Activated CD8-positive, alpha-beta memory T cell treated with anti-CD3 and anti-CD28 coated beads, Interleukin-2, amount 10 ng/mL, durations not matched to agents 7 days and 5 days (primary cell): ENCODE results near the gene SRPRB. TPM values are rescaled to one million over a fixed set of nuclear protein-coding genes. Genes with fewer than 3 reads are reported as not detected.

Experiments
- ATAC-seq: fragments of 150-1000 bp; cut with Tn5 transposase; one replicate; pipeline ENCODE4 v1.10.0; 2021; ENCODE audit warnings: moderate library complexity
- CTCF ChIA-PET: fragments of 350-600 bp; sonication (Branson Sonifier 250); formaldehyde crosslinking; loops from one replicate; lab custom pipeline; 2021; ENCODE audit warnings: antibody characterized with exemption; lab: Charles Lee
- DNase-seq: peaks from one replicate; pipeline ENCODE4 v3.0.0-alpha.2; 2020
- H3K27ac Mint-ChIP-seq: one replicate; pipeline ENCODE4 v1.8.0; 2021; ENCODE audit warnings: mild to moderate bottlenecking, mixed read lengths
- H3K27me3 Mint-ChIP-seq: one replicate; pipeline ENCODE4 v1.8.0; 2021; ENCODE audit warnings: mixed read lengths
- H3K36me3 Mint-ChIP-seq: one replicate; pipeline ENCODE4 v1.8.0; 2021; ENCODE audit warnings: mild to moderate bottlenecking, mixed read lengths
- H3K4me1 Mint-ChIP-seq: one replicate; pipeline ENCODE4 v1.8.0; 2021; ENCODE audit warnings: mixed read lengths
- H3K4me3 Mint-ChIP-seq: one replicate; pipeline ENCODE4 v1.8.0; 2021; ENCODE audit warnings: mild to moderate bottlenecking, moderate library complexity, mixed read lengths
- H3K9me3 Mint-ChIP-seq: one replicate; pipeline ENCODE4 v1.8.0; 2022; ENCODE audit warnings: low read depth, mixed read lengths
- total RNA-seq, 2 experiments: library from RNA; stranded (reverse); gene quantifications; one replicate each; pipeline ENCODE4 v1.2.3, GENCODE V29; 2021

SRPRB gene
- total RNA-seq, 2 experiments from 2014 or later, result 44.2 to 61.3 TPM

DNA sequence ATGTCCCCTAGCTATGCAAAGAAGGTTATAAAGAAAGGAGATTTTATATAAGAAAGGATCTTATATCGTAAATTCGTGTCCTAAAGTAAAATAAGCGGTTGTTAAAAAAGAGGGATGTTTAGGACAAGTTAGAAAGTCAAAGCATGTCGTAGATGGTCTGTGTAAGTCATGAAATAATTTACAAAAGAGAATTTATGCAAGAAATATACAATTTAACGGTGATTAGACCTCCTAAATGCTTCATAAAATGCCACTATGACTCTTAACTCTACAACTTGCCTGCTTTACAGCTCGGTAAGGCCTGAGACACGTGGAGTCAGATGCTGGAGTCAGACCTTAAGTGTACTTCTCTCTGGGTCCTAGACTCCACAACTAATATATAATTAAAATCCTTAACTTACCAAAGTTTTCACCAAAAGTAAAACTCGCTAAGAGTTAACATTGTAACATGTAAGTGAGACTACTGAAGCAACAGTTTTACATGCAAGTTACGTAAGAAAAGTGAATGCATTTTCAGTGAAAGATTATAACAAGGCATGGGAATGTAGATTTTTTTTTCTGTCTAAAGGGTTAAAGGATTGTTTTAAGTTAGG, 13.3 kb upstream of the SRPRB start:
- CTCF ChIA-PET, result no interaction called here
- H3K9me3 Mint-ChIP-seq, result peaks cover 13% of the 10 kb centered on the region

GRCh38 chr3:133797396-133798105, 8.1 kb upstream of the SRPRB start:
- peaks cover 3% of the 10 kb centered on the region for H3K36me3 Mint-ChIP-seq
- no peak for ATAC-seq
- peaks cover 5% of the 10 kb centered on the region for H3K9me3 Mint-ChIP-seq
- no peak overlapping the region for H3K27ac Mint-ChIP-seq
- no peak overlapping the region for H3K4me3 Mint-ChIP-seq
- peaks cover 38% of the 10 kb centered on the region for H3K27me3 Mint-ChIP-seq
- DNase-seq, result no peak
- no peaks in the 10 kb centered on the region for H3K4me1 Mint-ChIP-seq
- CTCF ChIA-PET, result no interaction called here

More for the DNA sequence above, 13.3 kb upstream of the SRPRB start:
- Mint-ChIP-seq H3K27ac (no peak overlapping the region), H3K27me3 (peaks cover 12% of the 10 kb centered on the region), H3K4me3 (no peak overlapping the region), H3K4me1 (no peaks in the 10 kb centered on the region), H3K36me3 (peaks cover 3% of the 10 kb centered on the region)
- ATAC-seq (no peak), DNase-seq (no peak)

DNA sequence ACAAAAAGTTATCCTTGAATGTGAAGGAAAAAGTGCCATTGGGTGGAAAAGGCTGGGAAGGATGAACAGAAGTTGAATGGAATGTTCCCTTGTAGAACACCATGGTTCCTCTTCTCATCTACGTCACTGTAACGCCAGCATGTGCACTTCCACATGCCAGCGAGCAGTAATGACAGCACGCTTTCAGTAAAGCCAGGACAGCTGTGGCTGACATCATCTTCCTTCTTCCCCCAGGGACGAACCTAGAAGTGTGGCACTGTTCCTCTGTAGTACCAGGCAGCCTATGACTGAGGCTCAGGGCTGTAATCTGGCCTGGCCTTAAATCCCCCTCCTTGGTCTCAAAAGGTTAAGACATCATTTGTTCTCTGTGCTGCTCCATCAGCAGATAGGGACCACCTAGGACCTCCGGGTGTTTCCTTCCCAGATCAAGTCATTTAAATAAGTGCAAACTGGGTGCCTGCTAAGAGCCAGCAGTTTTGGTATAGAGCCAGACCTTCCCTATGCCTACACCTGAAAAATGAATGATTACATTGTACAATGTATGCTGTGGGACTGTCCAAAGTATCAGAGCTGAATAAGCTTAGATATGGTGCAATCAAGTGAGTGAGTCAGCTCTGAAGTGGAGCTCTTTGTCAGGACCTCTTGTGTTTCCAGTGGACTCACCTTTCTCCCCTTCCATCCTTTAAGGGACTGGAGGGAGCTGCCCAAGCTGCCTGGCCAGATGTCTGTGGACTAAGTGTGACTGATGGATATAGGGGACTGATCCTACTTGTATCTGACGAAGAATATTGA, 5.6 kb upstream of the SRPRB start:
- H3K36me3 Mint-ChIP-seq, result peaks cover 1% of the 10 kb centered on the region
- no peak overlapping the region for H3K27ac Mint-ChIP-seq
- H3K4me1 Mint-ChIP-seq, result peaks cover 2% of the 10 kb centered on the region
- peaks cover 34% of the 10 kb centered on the region for H3K27me3 Mint-ChIP-seq
- DNase-seq (no peak), ATAC-seq (no peak)
- no peaks in the 10 kb centered on the region for H3K9me3 Mint-ChIP-seq
- no peak overlapping the region for H3K4me3 Mint-ChIP-seq
- CTCF ChIA-PET, result no interaction called here

DNA sequence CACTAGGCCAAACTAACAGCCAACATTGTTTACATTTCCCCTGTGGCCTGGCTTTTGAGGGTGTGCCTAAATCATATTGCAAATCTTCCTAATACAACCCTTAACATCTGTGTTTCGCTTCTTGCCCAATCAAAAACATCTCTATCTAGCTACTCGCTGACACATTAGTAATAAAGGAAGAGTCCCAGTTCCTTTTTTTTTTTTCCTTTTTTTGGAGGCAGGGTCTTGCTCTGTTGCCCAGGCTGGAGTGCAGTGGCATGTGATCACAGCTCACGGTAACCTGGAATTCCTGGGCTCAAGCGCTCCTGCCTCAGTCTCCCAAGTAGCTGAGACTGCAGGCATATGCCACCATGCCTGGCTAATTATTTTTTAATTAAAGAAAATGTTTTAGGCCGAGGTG, 2.1 kb upstream of the SRPRB start:
- Mint-ChIP-seq H3K36me3 (peaks cover 10% of the 10 kb centered on the region), H3K4me3 (no peak overlapping the region), H3K27me3 (peaks cover 19% of the 10 kb centered on the region), H3K9me3 (no peaks in the 10 kb centered on the region), H3K4me1 (peaks cover 27% of the 10 kb centered on the region), H3K27ac (no peak overlapping the region)
- CTCF ChIA-PET, result interaction anchor here (1.3 kb wide), 1 partner anchor 140 kb away, joined by 4 read pairs; no protein-coding TSS in a partner anchor
- DNase-seq, result no peak
- no peak for ATAC-seq

- peaks cover 16% of the 10 kb centered on the region for H3K36me3 Mint-ChIP-seq
- peaks cover 11% of the 10 kb centered on the region for H3K27me3 Mint-ChIP-seq
- no peaks in the 10 kb centered on the region for H3K9me3 Mint-ChIP-seq
- H3K4me3 Mint-ChIP-seq, result peak overlapping the region; percentile 93
- CTCF ChIA-PET, result no interaction called here
- DNase-seq (no peak), ATAC-seq (no peak)
- H3K4me1 Mint-ChIP-seq, result peaks cover 31% of the 10 kb centered on the region
- H3K27ac Mint-ChIP-seq, result peak overlapping the region; percentile 93
These were observed 719 bp upstream of the SRPRB start for GRCh38 chr3:133804896-133805295.

DNA sequence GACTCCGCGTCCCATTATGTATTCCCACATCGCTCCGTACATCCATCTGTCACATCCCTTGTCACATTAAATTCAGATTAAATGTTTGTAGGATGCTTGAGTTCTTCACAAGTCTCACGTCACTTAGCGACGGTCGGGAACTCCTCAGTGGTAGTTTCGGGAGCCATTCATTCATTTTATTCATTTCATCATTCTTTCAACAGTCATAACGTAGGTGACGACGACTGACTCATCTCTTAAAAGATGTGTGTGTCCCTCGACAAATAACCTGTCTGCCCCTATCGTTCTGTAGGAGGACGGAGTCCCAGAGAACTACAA, 272 bp upstream of the SRPRB start:
- Mint-ChIP-seq H3K4me3 (peak overlapping the region; percentile 93), H3K27me3 (peaks cover 9% of the 10 kb centered on the region), H3K27ac (peak overlapping the region; percentile 93), H3K4me1 (peaks cover 33% of the 10 kb centered on the region), H3K36me3 (peaks cover 21% of the 10 kb centered on the region), H3K9me3 (no peaks in the 10 kb centered on the region)
- ATAC-seq (no peak), DNase-seq (no peak)
- CTCF ChIA-PET, result no interaction called here

DNA sequence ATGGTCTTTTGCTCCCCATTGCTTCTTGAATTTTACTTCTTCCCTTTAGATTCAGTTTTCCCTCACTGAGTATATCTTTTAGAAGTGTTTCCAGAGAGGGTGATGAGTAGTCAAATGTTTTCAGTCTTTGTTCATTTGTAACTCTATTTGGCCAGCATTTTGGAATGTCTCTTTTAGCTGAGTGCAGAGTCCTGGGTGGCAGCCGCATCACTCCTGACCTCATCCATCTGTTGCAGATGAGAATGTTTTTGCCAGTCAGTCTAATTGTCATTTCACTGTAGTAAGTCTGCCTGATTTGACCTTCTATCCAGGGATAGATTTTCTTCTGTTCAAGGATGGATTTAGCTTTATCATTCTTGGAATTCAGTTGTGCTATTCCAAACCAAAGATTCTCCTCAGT, 7.3 kb downstream of the SRPRB start:
- Mint-ChIP-seq H3K36me3 (peaks cover 39% of the 10 kb centered on the region), H3K27me3 (no peaks in the 10 kb centered on the region), H3K4me1 (peaks cover 20% of the 10 kb centered on the region), H3K27ac (no peak overlapping the region), H3K9me3 (no peaks in the 10 kb centered on the region), H3K4me3 (no peak overlapping the region)
- ATAC-seq (no peak), DNase-seq (no peak)
- CTCF ChIA-PET, result no interaction called here

DNA sequence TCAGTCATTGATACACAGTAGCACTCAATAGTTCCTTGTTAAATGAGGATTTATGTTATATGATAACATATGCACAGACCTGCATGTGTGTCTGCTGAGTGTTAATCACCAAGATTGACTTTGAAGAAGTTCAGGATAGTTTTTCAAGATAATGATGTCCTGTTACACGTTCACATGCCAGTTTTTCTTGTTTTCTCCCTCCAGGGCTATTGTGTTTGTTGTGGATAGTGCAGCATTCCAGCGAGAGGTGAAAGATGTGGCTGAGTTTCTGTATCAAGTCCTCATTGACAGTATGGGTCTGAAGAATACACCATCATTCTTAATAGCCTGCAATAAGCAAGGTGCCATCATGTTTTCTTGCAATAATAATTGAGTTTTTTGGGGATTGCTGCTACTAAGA, 9.8 kb downstream of the SRPRB start:
- CTCF ChIA-PET, result no interaction called here
- H3K36me3 Mint-ChIP-seq, result peaks cover 34% of the 10 kb centered on the region
- H3K4me3 Mint-ChIP-seq, result no peak overlapping the region
- no peak for ATAC-seq
- no peaks in the 10 kb centered on the region for H3K27me3 Mint-ChIP-seq
- DNase-seq, result no peak
- H3K4me1 Mint-ChIP-seq, result peaks cover 9% of the 10 kb centered on the region
- H3K9me3 Mint-ChIP-seq, result no peaks in the 10 kb centered on the region
- no peak overlapping the region for H3K27ac Mint-ChIP-seq

DNA sequence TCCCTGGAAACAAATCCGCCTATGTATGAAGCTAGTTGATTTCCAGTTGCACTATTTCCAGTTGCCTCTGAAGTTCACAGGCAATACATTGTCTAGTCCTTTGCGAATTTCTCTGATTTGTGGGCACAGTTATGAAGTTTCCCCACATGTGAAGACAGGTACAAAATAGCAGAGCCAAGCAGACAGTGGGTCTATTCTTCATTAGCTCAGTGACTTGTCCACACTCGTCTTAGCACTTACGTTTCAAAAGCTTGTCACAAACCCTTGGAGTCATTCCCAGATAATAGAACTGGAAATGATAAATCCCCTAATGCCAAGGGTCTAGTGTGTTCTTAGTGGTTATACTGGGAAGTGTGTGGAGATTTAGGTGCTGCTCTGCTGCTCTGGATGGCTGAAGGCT, 14.5 kb downstream of the SRPRB start:
- CTCF ChIA-PET, result interaction anchor here (0.6 to 1.4 kb wide), 5 partner anchors 13 to 149 kb away, joined by 3 to 6 read pairs (median 4); no protein-coding TSS in a partner anchor
- H3K36me3 Mint-ChIP-seq, result peaks cover 38% of the 10 kb centered on the region
- H3K9me3 Mint-ChIP-seq, result no peaks in the 10 kb centered on the region
- no peaks in the 10 kb centered on the region for H3K4me1 Mint-ChIP-seq
- ATAC-seq (no peak), DNase-seq (no peak)
- H3K4me3 Mint-ChIP-seq, result no peak overlapping the region
- H3K27ac Mint-ChIP-seq, result no peak overlapping the region
- H3K27me3 Mint-ChIP-seq, result no peaks in the 10 kb centered on the region

DNA sequence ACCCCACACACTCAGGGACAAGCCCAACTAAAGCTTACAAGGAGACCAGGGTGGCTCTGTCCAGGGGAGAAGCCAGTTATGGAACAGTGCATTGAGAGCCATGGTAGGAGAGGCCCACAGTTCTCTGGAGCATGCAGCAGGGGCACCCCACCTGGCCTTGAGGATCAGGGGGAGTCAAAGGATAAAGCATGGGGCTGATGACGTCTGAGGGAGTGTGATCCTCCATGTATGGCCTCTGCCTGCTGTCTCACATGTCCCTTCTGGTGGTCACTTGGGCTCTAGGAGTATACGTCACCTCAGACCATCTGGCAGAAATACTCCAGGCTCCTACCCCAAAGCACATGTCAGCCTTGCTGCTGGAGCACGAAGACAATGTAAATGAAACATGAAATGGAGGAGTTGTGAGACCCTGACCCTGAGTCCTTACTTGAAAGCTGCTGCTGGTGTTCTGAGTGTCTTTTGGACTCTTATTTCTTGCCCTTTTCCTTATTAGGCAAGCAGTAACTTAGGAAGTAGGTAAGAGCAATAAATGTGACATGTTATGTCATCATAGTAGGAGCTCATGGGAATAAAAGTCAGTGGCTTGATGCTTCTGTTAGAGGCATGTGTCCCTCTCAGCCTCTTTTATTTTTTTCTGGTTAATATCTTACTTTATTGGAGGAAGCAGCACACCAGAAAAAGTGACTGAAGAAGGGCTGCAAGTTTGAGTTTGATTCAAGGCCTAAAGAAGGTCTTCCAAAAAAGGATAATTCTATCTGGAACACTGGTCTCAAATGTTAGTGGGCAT, 15.5 kb downstream of the SRPRB start:
- Mint-ChIP-seq H3K36me3 (peaks cover 40% of the 10 kb centered on the region), H3K27me3 (no peaks in the 10 kb centered on the region), H3K4me1 (no peaks in the 10 kb centered on the region), H3K4me3 (no peak overlapping the region), H3K27ac (no peak overlapping the region), H3K9me3 (no peaks in the 10 kb centered on the region)
- DNase-seq, result no peak
- CTCF ChIA-PET, result interaction anchor here (1.4 kb wide), 3 partner anchors 12 to 107 kb away, joined by 3 to 5 read pairs (median 3); no protein-coding TSS in a partner anchor
- ATAC-seq, result no peak

- H3K9me3 Mint-ChIP-seq, result no peaks in the 10 kb centered on the region
- peaks cover 43% of the 10 kb centered on the region for H3K36me3 Mint-ChIP-seq
- CTCF ChIA-PET, result no interaction called here
- no peak overlapping the region for H3K4me3 Mint-ChIP-seq
- no peak overlapping the region for H3K27ac Mint-ChIP-seq
- peaks cover 2% of the 10 kb centered on the region for H3K4me1 Mint-ChIP-seq
- DNase-seq (peak; percentile 38), ATAC-seq (no peak)
- no peaks in the 10 kb centered on the region for H3K27me3 Mint-ChIP-seq
These were observed 16.4 kb downstream of the SRPRB start for GRCh38 chr3:133821767-133822638.

DNA sequence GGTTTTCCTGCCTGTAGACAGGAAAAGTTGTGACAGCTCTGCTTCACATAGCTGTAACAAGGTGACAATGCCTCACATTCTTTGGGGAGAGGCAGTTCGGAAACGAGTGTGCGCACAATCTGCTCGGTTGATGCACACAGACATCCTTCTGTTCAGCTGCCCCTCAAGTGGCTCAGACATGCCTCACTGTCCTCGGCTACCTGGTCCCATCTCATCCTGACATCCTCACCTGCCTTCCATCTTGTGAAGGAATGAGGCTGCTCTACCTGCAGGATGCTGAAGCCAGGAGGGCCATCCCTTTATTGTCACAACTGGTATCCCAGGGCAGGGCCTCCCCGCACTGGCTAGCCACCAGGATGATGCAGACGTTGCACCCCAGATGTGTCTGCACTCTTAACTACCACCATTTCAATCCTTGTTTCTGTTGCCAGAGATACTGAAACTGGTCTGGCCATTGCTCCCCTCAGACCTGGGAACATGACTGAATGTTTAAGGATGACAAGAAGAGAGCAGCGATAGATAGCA, 19.4 kb downstream of the SRPRB start:
- no peak overlapping the region for H3K4me3 Mint-ChIP-seq
- H3K9me3 Mint-ChIP-seq, result no peaks in the 10 kb centered on the region
- CTCF ChIA-PET, result no interaction called here
- no peaks in the 10 kb centered on the region for H3K27me3 Mint-ChIP-seq
- H3K27ac Mint-ChIP-seq, result no peak overlapping the region
- DNase-seq (peak; percentile 27), ATAC-seq (no peak)
- peaks cover 6% of the 10 kb centered on the region for H3K4me1 Mint-ChIP-seq
- H3K36me3 Mint-ChIP-seq, result peaks cover 32% of the 10 kb centered on the region
